ENCODE results near the gene ECSCR.
"Not testable (repeated sequence)": the region's sequence is repeated elsewhere in the genome, so short reads cannot be mapped to it uniquely, and the experiment has no call there.

ECSCR gene

DNA sequence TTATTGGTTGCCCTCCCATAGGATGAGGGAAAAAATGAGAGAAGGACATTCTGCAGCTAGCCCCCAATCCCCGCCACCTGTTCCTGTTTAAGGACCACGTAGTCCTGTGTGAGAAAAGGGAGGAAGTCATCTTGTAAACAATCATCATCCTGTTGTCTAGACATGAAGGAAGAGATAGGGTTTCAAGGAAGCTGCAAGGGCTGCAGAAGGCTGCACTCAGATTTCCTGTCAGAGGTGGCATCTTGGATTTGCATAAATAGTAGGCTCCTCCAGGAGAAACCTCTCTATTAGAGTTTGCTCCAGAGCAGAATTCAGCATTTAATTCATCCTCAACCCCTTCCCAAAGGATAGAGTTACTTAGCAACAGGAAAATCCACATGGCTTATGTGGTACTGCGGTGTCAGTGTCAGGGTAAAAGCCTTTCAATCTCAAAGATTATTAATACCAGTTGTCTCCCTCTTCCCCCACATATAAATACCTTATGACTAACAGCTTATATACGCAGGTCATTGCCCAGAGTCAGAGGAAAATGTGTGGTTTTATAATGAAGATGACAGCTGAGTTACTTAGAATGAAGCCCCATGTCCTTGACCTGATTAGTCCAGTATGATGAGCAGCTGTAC, 18.6 kb downstream of the ECSCR start:
- peak; percentile 86 for DNase-seq

DNA sequence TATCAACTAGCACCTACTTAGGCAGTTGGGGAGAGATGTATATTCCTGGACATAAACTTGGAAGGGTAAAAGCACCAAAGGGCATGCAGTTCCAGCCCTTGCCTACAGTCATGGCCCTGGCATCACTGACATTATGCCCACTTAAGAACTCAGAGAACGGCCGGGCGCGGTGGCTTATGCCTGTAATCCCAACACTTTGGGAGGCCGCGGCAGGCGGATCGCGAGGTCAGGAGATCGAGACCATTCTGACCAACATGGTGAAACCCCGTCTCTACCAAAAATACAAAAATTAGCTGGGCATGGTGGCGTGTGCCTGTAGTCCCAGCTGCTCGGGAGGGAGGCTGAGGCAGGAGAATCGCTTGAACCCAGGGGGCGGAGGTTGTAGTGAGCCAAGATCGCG, 22.1 kb downstream of the ECSCR start:
- not testable (repeated sequence) for DNase-seq

DNA sequence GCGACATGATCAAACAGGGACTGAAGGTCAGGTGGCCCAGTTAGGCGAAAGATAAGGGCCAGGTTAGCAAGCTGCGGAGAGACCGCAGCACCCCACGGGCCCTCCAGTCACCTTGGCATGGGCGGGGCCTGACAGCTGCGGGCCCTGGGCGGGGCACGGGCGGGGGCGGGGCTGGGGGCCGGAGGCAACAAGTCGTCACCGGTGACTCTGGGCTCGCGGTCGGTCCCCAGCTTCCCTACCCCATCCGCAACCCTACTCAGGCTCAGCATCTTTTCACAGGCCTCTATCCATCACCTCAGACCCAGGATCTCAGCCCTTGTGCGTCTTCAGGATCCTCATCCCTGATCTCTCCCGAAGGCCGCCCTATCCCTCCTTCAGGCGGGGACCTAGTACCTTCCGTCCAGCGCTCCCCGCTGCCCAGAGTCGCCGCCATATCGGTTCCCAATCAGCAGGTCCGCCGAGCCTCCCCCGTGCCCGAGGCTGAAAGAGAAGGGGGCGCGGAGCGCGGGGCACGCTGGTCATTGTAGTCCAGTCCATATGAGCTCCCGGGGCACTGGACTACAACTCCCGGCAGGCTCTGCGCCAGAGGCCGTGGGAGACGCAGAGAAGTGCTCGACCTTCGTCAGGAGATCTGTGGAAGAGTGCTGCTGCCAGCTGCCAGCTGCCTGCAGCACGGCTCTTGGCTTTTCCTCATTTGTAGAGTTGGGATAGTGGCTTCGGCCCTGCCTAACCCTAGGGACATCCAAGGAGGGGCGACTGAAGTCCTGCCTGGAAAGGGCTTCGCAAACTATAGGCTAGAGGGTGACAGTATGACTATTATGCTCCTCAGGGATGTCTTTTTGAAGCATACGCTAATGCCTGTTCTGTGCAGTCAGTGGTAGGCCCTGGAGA, 23.3 kb downstream of the ECSCR start, which contains the start of gene DNAJC18:
Gene DNAJC18 (minus strand): TSS at position 513 of the 891 bp plus-strand sequence. CDS start 80 bp downstream, at position 433.
- peak; percentile 91 for DNase-seq

DNA sequence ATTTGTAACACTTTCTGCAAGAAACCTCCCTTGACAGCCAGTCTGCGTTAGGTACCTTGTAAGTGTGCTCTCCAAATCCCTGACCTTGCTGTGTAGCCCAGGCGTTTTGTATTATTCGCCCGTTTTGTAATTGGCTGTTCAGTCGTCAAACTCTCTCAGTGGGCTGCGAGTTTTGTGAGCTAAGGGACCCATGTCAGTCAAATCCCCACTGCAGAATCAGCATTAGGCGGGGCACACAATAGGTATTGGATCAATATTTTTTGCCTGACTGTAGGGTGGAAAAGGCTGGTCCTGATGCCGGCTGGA, 23.9 kb downstream of the ECSCR start:
- DNase-seq: no peak

DNA sequence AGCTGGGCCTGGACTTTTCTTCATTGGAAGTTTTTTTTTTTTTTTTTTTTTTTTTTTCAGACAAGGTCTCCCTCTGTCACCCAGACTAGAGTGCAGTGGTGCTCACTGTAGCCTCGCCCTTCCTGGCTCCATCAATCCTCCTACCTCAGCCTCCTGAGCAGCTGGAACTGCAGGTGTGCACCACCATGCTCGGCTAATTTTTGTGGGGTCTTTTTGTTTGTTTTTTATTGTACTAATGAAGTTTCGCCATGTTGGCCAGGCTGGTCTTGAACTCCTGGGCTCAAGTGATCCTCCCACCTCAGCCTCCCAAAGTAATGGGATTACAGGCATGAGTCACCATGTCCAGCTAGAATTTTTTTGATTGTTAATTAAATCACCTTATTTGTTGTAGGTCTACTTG, 26.9 kb downstream of the ECSCR start:
- DNase-seq: no peak

DNA sequence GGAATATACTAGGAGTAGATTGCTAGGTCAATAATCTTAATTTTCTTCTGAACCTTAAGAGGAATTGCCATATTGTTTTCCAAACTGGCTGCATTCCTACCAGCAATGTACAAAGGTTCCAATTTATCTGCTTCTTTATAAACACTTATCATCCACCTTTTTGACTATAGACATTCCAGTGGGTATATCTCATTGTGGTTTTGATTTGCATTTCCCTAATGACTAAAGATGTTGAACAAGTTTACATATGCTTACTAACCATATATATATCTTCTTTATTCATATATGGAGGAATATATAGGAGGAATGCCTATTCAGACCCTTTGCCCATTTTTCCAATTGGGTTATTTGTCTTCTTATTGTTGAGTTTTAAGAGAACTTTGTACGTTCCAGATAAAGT, 30.8 kb downstream of the ECSCR start:
- DNase-seq: no peak

DNA sequence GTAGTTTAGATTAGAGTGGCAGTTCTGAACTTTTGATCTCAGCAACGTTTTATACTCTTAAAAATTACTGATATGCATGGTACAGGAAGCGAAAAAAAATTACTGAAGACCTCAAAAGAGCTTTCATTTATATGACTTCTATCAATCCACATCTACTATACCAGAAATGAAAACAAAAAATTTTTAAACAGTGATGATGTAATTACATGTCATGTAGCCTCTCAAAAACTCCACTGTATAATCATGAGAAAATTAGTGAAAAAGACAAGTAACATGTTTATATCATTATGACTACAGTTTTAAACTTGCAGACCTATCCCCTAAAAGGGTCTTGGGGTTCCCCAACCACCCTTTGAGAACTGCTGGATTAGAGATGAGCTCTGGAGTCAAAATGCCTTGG, 32.5 kb downstream of the ECSCR start:
- no peak for DNase-seq

DNA sequence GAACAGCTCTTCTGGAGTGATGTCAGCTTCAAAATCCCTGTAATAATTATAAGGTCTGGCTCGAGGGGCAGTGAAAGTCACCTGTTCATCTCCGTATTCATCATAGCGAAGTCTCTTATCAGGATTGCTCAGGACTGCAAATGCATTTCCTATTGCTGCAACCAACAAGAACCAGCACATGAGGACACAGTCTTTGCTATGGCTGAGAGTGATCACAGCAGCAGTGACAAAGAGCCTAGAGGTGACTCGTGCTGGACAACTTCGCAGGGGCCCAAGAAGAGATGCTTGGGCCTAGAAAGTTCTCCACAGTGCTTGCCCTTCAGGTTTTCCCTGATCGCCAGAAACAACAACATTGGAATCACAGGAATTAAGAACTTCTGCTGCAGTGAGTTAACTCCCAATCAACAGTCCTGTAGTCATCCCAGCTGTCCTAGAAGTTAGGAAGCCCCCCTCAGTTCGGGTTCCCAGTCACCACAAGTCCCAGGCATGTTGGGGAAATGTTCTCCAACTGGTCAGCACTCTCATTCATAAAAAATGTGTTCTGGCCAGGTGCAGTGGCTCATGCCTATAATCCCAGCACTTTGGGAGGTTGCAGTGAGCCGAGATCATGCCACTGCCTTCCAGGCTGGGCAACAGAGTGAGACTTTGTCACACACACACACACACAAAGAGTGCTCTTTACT, 36.2 kb downstream of the ECSCR start:
- DNase-seq: peak; percentile 83

DNA sequence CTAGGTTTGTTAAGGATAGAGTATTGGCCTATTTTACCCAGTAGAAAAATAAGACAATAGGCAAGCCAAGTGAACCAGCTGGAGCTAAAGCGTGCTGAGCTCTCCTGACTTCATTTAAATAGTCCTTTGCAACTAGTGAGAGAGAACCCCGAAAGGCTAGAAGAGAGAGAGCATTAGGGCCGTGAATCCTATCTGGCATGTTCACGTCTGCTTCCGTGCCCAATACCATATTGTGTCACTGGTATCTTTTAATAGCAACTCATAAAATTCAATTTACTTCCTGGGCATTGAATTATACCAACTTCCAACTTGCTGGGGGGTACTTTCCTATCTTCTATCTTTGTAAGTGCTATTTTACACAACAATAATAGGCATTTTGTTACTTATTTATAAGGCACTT, 37.0 kb downstream of the ECSCR start:
- DNase-seq: no peak

DNA sequence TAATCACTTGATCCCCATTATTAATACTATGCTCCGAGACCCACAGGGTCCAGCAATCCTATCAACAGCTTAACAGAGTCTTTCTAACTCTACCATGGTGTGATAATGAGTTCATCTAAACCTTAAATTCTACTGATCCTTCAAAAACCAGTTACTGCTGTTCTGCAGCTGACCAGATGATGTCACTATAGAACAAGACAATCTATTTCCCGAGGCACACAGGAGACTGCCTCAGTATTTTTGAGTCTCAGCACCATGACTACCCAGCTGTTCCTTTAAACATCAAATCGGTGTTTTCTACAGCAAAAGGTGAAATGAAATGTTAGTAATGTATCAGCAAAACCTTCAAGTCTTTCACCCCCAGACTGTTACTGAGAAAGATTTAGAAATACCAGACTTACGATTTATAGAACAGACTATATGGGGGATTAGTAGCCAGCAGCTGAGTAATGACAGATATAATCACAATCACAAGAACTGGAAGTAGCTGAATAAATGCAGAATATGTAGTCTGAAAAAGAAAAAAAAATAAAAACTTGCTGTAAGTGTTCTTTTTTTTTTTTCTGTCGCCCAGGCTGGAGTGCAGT, 40.1 kb downstream of the ECSCR start:
- peak; percentile 72 for DNase-seq

DNA sequence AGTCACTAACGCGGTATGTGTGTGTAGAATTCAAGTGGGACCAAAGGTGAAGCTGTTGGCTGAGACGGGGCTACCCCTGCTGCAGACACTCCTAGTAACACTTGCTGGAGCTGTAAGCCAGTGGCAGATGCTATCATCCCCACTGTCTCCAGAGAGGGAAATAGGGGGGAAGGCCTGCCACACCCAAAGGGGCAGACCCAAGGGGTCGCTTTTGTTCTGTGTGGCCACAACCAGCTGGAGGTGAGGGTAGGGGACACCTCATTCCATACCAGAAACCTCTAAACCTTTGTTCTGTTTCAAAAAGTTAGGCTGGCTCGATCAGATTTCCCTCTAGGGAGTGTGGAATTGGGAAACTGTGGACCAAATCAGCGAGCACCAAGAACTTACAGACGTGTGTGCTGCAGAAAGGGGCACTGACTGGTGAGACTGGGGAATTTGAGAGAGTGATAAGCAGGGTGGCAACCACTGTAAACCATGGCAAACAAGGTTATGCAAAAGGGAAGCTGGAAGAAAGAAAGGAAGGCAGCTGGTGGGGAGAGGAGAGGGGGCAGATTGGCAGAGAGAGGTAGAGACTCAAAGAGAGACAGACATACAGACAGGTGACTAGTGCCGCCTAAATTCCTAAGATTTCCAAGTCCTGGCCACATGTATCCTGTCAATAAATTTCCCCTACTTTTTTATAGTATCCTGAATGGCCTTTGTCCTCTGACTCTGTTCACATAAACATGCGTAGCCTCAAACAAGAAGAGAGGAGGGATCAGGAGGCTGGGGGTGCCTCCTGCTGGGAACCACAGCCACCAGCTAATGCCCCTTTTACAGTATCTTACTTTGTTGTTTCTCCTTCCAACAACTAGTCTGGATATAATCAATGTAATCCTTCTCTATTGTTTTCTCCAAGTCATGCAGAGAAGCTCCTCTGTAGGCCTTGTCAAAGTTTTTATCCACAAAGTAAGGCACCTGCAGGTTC, 43.0 kb downstream of the ECSCR start:
- DNase-seq: no peak

DNA sequence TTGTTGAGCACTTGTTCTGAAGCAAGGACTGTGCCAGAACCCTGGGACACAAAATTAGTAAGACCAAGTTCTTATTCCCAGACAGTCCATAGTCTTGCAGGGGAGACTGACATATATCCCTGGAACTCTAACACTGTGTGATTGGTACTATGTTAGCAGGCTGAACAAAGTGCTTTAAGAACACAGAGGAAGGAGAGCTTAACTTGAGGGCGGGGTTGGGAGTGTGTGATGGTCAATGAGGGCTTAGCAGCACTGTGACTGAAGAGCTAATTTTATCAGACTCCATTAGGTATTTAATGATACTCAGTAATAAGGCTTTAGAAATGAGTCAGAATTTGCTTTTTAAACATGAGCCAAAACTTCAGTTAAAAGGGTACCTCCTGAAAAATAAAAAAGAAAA, 43.8 kb downstream of the ECSCR start:
- DNase-seq: no peak

DNA sequence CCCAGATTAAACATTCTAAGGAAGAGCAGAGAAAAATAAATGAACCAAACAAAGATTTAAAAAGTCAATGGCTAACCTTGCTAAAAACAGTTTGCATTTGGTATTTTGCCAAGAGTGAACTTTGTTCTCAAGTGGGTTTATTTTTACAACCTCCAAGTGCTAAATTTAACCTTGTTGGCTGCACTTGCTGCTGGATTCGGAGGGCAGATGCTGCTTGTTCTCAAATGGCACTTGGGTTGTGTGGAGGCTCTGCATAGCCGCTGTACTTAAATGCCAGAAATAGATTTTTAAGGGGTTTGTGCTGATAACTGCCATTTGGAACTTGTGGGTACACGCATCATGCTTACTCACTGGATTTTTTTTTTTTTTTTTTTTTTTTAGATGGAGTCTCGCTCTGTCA, 45.3 kb downstream of the ECSCR start:
- DNase-seq: no peak

DNA sequence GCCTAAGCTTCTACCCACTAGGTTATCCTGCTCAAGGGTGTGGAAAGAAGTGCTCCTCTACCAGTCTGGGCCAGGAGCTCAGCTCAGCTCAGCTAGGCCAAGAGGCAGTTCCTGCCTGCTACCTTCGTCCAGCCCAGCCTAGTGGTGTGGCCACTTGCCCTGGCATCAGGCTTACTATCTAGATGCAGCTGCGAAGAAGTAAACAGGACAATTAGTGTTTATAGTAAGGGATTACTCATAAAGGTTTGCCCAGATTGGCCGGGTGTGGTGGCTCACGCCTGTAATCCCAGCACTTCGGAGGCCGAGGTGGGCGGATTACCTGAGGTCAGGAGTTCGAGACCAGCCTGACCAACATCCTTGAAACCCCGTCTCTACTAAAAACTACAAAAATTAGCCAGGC, 45.9 kb downstream of the ECSCR start:
- DNase-seq: no peak

DNA sequence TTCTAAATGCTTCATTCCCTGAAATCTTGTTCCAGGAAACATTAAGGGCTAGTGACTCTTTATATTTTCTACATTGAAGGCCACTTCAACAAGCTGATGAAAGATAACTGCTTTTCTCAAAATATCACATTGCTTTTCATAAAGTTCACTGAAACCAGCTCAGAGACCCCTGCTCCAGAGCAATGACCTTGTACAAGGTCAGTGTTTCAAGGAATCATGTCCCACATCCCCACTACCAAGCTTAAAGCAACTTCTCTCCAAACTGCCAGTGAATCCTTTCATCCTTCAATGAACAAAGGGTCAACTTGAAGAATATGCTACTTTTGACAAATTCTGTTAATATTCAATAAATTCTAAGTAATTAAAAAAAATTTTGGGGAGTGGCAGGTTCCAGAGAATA, 46.7 kb downstream of the ECSCR start:
- DNase-seq: no peak

DNA sequence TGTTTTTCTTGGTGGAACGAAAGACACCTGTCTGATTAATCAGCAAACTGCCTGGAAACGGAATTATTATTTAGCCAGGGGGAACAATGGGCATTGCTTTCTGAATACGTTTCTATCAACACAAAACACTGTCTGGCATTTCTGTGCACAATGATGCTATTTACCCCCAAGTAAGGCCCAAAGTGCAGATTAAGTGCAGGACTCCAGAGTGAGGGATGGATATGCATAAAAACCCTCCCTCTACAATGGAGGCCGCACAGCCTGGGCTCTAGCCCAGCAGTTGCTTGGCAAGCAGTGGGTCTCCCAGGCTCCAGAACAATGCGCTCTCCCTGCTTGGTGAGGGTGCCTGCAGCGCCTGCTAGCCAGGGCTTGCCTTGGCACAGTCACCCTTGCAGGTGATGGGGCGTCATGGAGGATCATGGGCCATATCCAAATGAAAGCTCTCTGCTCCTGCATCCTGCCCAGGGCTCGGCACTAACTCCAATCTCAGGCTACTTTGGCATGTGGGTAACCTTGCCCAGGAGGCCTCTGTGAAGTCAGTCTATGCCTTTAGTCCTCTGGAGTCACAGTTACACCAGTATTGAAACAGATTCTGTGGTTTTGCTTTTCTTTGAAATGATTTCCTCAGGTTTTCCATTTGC, 47.2 kb downstream of the ECSCR start:
- DNase-seq: no peak

DNA sequence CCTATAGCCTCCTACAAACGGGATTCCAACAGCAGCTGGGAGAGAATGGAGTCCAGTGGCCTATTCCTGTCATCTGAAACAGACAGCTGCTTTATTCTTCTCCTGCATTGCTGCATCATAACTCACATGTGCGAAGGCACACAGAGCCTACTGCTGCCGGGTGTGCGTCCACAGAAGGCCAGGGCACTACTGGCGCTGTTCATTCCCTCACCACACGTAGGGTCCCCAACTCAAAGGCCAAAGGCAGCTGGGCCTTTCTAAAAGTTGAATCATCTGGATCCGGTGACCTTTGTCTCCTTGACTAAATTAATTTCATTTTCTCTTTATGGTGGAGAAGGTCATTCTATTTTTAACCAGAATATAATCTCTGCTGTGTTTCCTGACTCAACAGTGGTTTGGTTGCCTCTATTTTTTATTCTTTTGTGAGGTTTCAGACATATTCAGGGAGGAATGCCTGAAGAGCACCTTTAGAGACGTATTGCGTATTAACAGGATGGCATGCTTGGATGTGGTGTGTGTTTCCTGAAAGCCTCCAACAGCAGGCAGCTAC, 47.9 kb downstream of the ECSCR start:
- DNase-seq: no peak

DNA sequence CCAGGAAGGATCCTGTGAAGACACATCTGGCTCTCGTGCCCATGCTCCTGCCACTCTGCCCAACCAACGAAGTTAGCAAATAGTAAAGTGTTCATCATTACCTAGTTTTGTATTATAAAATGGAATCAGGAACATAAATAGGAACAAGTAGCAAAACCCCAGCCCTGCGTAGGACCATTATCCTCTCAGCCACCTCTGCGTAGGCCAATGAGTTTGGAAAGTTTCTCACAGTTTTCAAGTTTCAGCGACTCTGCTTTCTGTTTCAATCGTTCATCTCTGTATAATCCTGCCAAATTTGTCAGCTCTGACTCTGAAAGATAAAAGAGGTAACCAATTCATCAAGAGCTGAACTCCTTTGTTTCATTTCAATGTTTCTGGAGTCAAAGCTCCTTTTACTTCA, 48.6 kb downstream of the ECSCR start:
- no peak for DNase-seq

DNA sequence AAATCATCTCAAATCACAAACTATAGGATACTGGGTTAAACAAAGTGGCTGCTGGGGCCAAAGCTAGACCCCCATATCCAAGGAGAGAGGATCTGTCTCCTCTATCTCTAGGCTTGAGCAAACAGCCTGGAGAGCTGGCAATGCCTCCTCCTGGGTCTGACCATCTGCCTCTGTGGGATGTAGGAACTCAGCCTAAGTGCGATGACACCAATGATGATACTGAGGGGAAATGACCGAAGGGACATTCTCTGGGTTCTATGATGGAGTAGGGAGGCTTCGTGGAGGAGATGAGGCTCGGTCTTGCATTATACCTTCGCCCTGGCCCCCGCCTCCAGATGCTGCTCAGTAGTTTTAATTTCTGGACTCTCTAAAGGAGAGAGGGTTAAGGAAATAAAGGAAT, 49.4 kb downstream of the ECSCR start:
- no peak for DNase-seq

DNA sequence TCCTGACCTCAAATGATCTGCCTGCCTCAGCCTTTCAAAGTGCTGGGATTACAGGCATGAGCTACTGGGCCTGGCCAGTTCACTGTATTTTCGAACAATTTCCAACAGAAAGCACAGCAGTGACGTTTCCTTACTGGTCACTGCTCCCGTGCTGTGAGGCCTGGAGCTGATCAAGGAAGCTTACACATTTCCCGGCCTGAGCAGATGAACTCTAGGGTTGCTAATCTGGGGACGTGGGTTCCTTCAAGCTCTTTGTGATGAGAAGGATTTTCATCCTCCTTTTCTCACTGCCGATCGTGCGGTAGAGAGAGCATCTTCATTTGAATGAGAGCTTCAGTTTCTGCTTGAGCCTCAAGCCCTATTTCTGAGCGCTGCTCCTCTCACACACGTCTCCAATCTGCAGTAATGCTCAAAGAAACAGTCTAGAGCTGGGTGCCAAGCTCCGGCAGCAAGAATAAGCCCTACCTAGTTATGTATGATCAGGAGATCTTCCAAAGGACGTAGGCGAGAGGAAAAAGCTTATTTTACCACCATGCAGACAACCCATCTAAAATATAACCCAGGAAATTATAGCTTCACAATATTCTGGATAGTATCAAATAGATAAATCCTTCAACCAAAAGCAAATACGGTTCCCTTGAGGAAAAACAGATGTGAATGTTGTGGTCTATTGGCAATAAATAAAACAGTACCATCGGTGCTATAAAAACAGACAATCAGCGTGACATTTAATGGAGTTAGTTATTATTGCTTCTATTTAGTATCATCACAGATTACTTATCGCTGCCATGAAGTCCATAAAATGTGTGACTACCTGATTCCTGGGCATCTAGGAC, 51.3 kb downstream of the ECSCR start:
- no peak for DNase-seq
